Body of pancreas (tissue), 4 donors: ENCODE results near the gene KLHDC8B. TPM values are rescaled to one million over a fixed set of nuclear protein-coding genes. Genes with fewer than 3 reads are reported as not detected.

Experiments
- ATAC-seq: fragments of 150-250 bp; one replicate; pipeline ENCODE4 v1.9.1; 2016
- DNase-seq, 4 donors: peaks; one replicate each; pipeline ENCODE4 v3.0.0-alpha.2; 2019
- H3K27ac ChIP-seq, 4 donors: fragments of 200-600 bp; sonication (generic); 1 replicate in 3 of 4; 2 replicates in 1 of 4; pipeline versions ENCODE4 v1.5.1 to v1.6.1; 2016 to 2019; ENCODE audit warnings: mild to moderate bottlenecking in 1 of 4, mixed read lengths in 1 of 4, moderate library complexity in 1 of 4
- H3K27me3 ChIP-seq, 2 donors: fragments of 200-600 bp; sonication (generic); one replicate each; pipeline ENCODE4 v1.6.0; 2016; ENCODE audit warnings: mild to moderate bottlenecking in 1 of 2
- H3K36me3 ChIP-seq, 2 donors: fragments of 200-600 bp; sonication (generic); replicated peaks in 1 of 2; 2 replicates each; pipeline ENCODE4 v1.5.1; 2016; ENCODE audit warnings: low read depth in 2 of 2; ENCODE audit not compliant: insufficient read depth in 1 of 2
- H3K4me1 ChIP-seq: fragments of 200-600 bp; sonication (generic); one replicate; pipeline ENCODE4 v1.6.0; 2016
- H3K4me3 ChIP-seq, 2 donors: fragments of 200-600 bp; sonication (generic); 1 replicate in 1 of 2; 2 replicates in 1 of 2; pipeline ENCODE4 v1.5.1; 2016 to 2019
- H3K9me3 ChIP-seq, 3 donors: fragments of 200-600 bp; sonication (generic); 1 replicate in 2 of 3; 2 replicates in 1 of 3; pipeline ENCODE4 v1.5.1; 2016
- CTCF ChIP-seq, 7 experiments: fragments of 450-650 bp in 4 of 7; fragments of 200-600 bp in 3 of 7; sonication (generic) in 3 of 7; IDR thresholded peaks; one replicate each; pipeline ENCODE4 v1.5.1; 2016 to 2019; ENCODE audit warnings: antibody characterized with exemption in 7 of 7
- POLR2A ChIP-seq, 3 donors: fragments of 450-650 bp; IDR thresholded peaks; one replicate each; pipeline ENCODE4 v1.6.1; 2016; ENCODE audit warnings: antibody characterized with exemption in 3 of 3, mild to moderate bottlenecking in 2 of 3
- WGBS, 2 donors: methylation state at CpG; one replicate each; pipeline ENCODE4 v1.1.5; 2017; 5-methylcytosine and 5-hydroxymethylcytosine counted together
- intact Hi-C: fragments of 100-400 bp; cut with DNase I; formaldehyde crosslinking; loops from one replicate; pipeline ENCODE4 v1.15.1; 2023
- total RNA-seq, 2 donors: library from RNA; depleted of rRNA; stranded (reverse); fragments of >200 nt; gene quantifications; one replicate each; pipeline ENCODE4 v1.1.0, GENCODE V29; 2016

KLHDC8B gene
- total RNA-seq, 2 donors from 2014 or later: 19.5 to 22.1 TPM

- ATAC-seq: peak; percentile 49
- no peaks in the 10 kb centered on the region for H3K9me3 ChIP-seq
- H3K27ac ChIP-seq: no peak overlapping the region
- no peaks in the 10 kb centered on the region for H3K4me1 ChIP-seq
- no peaks in the 10 kb centered on the region for H3K27me3 ChIP-seq
- no peak for TF ChIP-seq POLR2A (IDR thresholded peaks at IDR 0.05)
- TF ChIP-seq CTCF (IDR thresholded peaks at IDR 0.05): peak in 5 of 7 experiments; percentile 16 to 54 (median 46)
- WGBS, 2 donors: 52 to 62% methylated on average over 5 of the region's 5 CpGs
- H3K4me3 ChIP-seq: no peak overlapping the region
- intact Hi-C loops: no loop called here
- peak; percentile 43 to 56 (median 51) for DNase-seq
- no peaks in the 10 kb centered on the region for H3K36me3 ChIP-seq
These were observed 13.2 kb upstream of the KLHDC8B start for GRCh38 chr3:49158103-49158709.

GRCh38 chr3:49158792-49159191 lies 12.6 kb upstream of the KLHDC8B start:
- DNase-seq (no peak), ATAC-seq (peak; percentile 17)
- 54 to 67% methylated on average over 2 of the region's 2 CpGs for WGBS, 2 donors
- intact Hi-C loops: no loop called here
- no peaks in the 10 kb centered on the region for H3K27me3 ChIP-seq
- H3K4me1 ChIP-seq: no peaks in the 10 kb centered on the region
- no peaks in the 10 kb centered on the region for H3K9me3 ChIP-seq
- H3K27ac ChIP-seq: no peak overlapping the region
- no peak overlapping the region for H3K4me3 ChIP-seq
- TF ChIP-seq POLR2A (IDR thresholded peaks at IDR 0.05): no peak
- TF ChIP-seq CTCF (IDR thresholded peaks at IDR 0.05): no peak
- peaks cover 0 to 5% of the 10 kb centered on the region in 2 donors for H3K36me3 ChIP-seq

GRCh38 chr3:49161197-49161596 lies 10.2 kb upstream of the KLHDC8B start:
- Histone ChIP-seq H3K36me3 (peaks cover 0 to 6% of the 10 kb centered on the region in 2 donors), H3K4me3 (no peak overlapping the region), H3K27me3 (no peaks in the 10 kb centered on the region), H3K9me3 (no peaks in the 10 kb centered on the region), H3K4me1 (peaks cover 16% of the 10 kb centered on the region), H3K27ac (no peak overlapping the region)
- TF ChIP-seq POLR2A (IDR thresholded peaks at IDR 0.05) (no peak), CTCF (IDR thresholded peaks at IDR 0.05) (no peak)
- ATAC-seq (no peak), DNase-seq (no peak)
- intact Hi-C loops: no loop called here
- 91 to 93% methylated on average over 2 of the region's 2 CpGs for WGBS, 2 donors

- no peak overlapping the region for H3K27ac ChIP-seq
- 82 to 84% methylated on average over 3 of the region's 3 CpGs for WGBS, 2 donors
- H3K27me3 ChIP-seq: no peaks in the 10 kb centered on the region
- no peak overlapping the region for H3K4me3 ChIP-seq
- intact Hi-C loops: no loop called here
- DNase-seq: no peak
- no peak for ATAC-seq
- TF ChIP-seq POLR2A (IDR thresholded peaks at IDR 0.05): no peak
- no peak for TF ChIP-seq CTCF (IDR thresholded peaks at IDR 0.05)
- H3K9me3 ChIP-seq: no peaks in the 10 kb centered on the region
- peaks cover 0 to 6% of the 10 kb centered on the region in 2 donors for H3K36me3 ChIP-seq
- H3K4me1 ChIP-seq: peaks cover 24% of the 10 kb centered on the region
These were observed 9.4 kb upstream of the KLHDC8B start for GRCh38 chr3:49161808-49162530.
